Activated CD4-positive, alpha-beta T cell treated with anti-CD3 and anti-CD28 coated beads for 1 hour (primary cell): ENCODE measurements around the gene UXS1.

Experiments used
- DNase-seq: peaks from one replicate; pipeline ENCODE4 v3.0.0-alpha.2; 2020

Gene UXS1

GRCh38 chr2:106187273-106187891 lies 6.7 kb downstream of the UXS1 start:
- no peak for DNase-seq

GRCh38 chr2:106185475-106186184 lies 8.5 kb downstream of the UXS1 start:
- DNase-seq: no peak

GRCh38 chr2:106184857-106185256 lies 9.2 kb downstream of the UXS1 start:
- DNase-seq: no peak

GRCh38 chr2:106184394-106184793 lies 9.7 kb downstream of the UXS1 start:
- DNase-seq: no peak

GRCh38 chr2:106183101-106183696 lies 10.9 kb downstream of the UXS1 start:
- no peak for DNase-seq

GRCh38 chr2:106181064-106181463 lies 13.0 kb downstream of the UXS1 start:
- no peak for DNase-seq

- no peak for DNase-seq
Measured at GRCh38 chr2:106180602-106181001, 13.5 kb downstream of the UXS1 start.

GRCh38 chr2:106178716-106179115 lies 15.4 kb downstream of the UXS1 start:
- no peak for DNase-seq

GRCh38 chr2:106177581-106177980 lies 16.5 kb downstream of the UXS1 start:
- no peak for DNase-seq

- no peak for DNase-seq
Measured at GRCh38 chr2:106176446-106177099, 17.5 kb downstream of the UXS1 start.

GRCh38 chr2:106175086-106175850 lies 18.8 kb downstream of the UXS1 start:
- no peak for DNase-seq

- no peak for DNase-seq
Measured at GRCh38 chr2:106174056-106174455, 20.0 kb downstream of the UXS1 start.

- no peak for DNase-seq
Measured at GRCh38 chr2:106172649-106173048, 21.5 kb downstream of the UXS1 start.

- no peak for DNase-seq
Measured at GRCh38 chr2:106168657-106169056, 25.4 kb downstream of the UXS1 start.

- no peak for DNase-seq
Measured at GRCh38 chr2:106167067-106167466, 27.0 kb downstream of the UXS1 start.

- DNase-seq: no peak
Measured at GRCh38 chr2:106165561-106165960, 28.5 kb downstream of the UXS1 start.

GRCh38 chr2:106165029-106165428 lies 29.1 kb downstream of the UXS1 start:
- DNase-seq: no peak

- DNase-seq: no peak
Measured at GRCh38 chr2:106163948-106164545, 30.1 kb downstream of the UXS1 start.

- DNase-seq: no peak
Measured at GRCh38 chr2:106161938-106162820, 31.9 kb downstream of the UXS1 start.

- DNase-seq: no peak
Measured at GRCh38 chr2:106161341-106161740, 32.8 kb downstream of the UXS1 start.

GRCh38 chr2:106160786-106161261 lies 33.3 kb downstream of the UXS1 start:
- DNase-seq: no peak
